GM19099 (cell line): ENCODE results near the gene LRPAP1.

ENCODE experiments used
- POLR2A ChIP-seq: IDR thresholded peaks from 3 replicates; pipeline ENCODE4 v1.6.1; 2011; ENCODE audit warnings: low read depth; ENCODE audit not compliant: insufficient read length; ENCODE audit errors: extremely low read depth

LRPAP1 gene

GRCh38 chr4:3493720-3494461 is 38.3 kb downstream of the LRPAP1 start:
- no peak for TF ChIP-seq POLR2A

GRCh38 chr4:3492741-3493719 is 39.2 kb downstream of the LRPAP1 start:
- TF ChIP-seq POLR2A: no peak

GRCh38 chr4:3491681-3492405 is 40.4 kb downstream of the LRPAP1 start:
- TF ChIP-seq POLR2A: no peak

- no peak for TF ChIP-seq POLR2A
Measured at GRCh38 chr4:3489451-3489962, 42.7 kb downstream of the LRPAP1 start.

- no peak for TF ChIP-seq POLR2A
Measured at GRCh38 chr4:3488820-3489219, 43.4 kb downstream of the LRPAP1 start.

- TF ChIP-seq POLR2A: no peak
Measured at GRCh38 chr4:3487861-3488260, 44.4 kb downstream of the LRPAP1 start.

GRCh38 chr4:3486541-3487540 is 45.4 kb downstream of the LRPAP1 start:
- TF ChIP-seq POLR2A: no peak

- TF ChIP-seq POLR2A: no peak
Measured at GRCh38 chr4:3485886-3486540, 46.2 kb downstream of the LRPAP1 start.

- no peak for TF ChIP-seq POLR2A
Measured at GRCh38 chr4:3485011-3485791, 47.0 kb downstream of the LRPAP1 start.

- TF ChIP-seq POLR2A: no peak
Measured at GRCh38 chr4:3484057-3484973, 47.9 kb downstream of the LRPAP1 start.

- TF ChIP-seq POLR2A: no peak
Measured at GRCh38 chr4:3483471-3483921, 48.7 kb downstream of the LRPAP1 start.

GRCh38 chr4:3482707-3483106 is 49.5 kb downstream of the LRPAP1 start:
- TF ChIP-seq POLR2A: no peak
